Left ventricle myocardium superior (tissue), 1 donor: ENCODE data around the gene ALOX5. TPM values are rescaled to one million over a fixed set of nuclear protein-coding genes. Genes with fewer than 3 reads are reported as not detected.
"Not testable (repeated sequence)": the region's sequence is repeated elsewhere in the genome, so short reads cannot be mapped to it uniquely, and the experiment has no call there.

ENCODE experiments used
- ATAC-seq: fragments of 200-7000 bp; cut with Tn5 transposase; one replicate; pipeline ENCODE4 v1.9.1; 2020; ENCODE audit warnings: mild to moderate bottlenecking, moderate library complexity
- DNase-seq: peaks from one replicate; pipeline ENCODE4 v3.0.0-alpha.2; 2020
- intact Hi-C: fragments of 100-400 bp; cut with micrococcal nuclease; formaldehyde crosslinking; loops from one replicate; pipeline ENCODE4 v1.11.0; 2022
- total RNA-seq: library from RNA; stranded (reverse); fragmentation: NEBNext Ultra II Directional; extraction: Animal tissue kit (Norgen Biotek cat#: 25700); gene quantifications from one replicate; pipeline ENCODE4 v1.2.1, GENCODE V29; 2021
- donor health status: DM: no; HTN: yes; CAD: no; lungs with severe emphysema.

Gene ALOX5
- total RNA-seq, 1 donor from 2014 or later, result 4.5 TPM

DNA sequence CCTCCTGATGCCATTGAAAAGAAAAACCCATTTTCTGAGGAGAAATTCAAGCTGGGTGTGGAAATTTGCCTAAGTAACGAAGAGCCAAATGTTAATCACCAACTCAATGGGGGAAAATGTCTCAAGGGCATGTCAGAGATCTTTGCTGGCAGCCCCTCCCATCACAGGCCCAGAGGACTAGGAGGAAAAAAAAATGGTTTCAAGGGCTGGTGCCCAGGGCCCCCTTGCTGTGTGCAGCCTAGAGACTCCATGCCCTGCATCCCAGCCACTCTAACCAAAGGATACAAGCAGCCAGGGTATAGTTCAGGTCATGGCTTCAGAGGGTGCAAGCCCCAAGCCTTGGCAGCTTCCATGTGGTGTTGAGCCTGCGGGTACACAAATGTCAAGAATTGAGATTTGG lies 106.3 kb downstream of the ALOX5 start:
- DNase-seq (no peak), ATAC-seq (no peak)
- intact Hi-C loops, result no loop called here

DNA sequence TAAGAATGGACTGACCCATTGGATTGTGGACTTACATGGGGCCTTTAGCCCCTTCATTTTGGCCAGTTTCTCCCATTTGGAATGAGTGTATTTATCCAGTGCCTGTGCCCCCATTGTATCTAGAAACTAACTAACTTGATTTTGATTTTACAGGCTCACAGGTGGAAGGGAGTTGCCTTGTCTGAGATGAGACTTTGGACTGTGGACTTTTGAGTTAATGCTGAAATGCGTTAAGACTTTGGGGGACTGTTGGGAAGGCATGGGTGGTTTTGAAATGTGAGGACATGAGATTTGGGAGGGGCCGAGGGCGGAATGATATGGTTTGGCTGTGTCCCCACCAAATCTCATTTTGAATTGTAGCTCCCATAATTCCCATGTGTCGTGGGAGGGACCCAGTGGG lies 107.1 kb downstream of the ALOX5 start:
- DNase-seq, intact Hi-C loops, ATAC-seq: not testable (repeated sequence)

DNA sequence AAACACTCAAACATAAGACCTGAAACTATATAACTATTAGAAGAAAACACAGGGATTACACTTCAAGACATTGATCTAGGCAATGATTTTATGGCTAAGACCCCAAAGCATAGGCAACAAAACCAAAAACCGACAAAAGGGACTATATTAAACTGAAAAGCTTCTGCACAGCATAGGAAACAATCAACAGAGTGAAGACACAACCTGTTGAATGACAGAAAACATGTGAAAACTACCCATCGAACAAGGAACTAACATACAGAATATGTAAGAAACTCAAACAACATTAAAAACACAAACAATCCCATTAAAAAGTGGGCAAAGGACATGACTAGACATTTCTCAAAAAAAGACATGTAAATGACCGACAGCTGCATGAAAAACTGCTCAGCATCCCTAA lies 109.0 kb downstream of the ALOX5 start:
- DNase-seq (no peak), ATAC-seq (no peak)
- intact Hi-C loops, result no loop called here

DNA sequence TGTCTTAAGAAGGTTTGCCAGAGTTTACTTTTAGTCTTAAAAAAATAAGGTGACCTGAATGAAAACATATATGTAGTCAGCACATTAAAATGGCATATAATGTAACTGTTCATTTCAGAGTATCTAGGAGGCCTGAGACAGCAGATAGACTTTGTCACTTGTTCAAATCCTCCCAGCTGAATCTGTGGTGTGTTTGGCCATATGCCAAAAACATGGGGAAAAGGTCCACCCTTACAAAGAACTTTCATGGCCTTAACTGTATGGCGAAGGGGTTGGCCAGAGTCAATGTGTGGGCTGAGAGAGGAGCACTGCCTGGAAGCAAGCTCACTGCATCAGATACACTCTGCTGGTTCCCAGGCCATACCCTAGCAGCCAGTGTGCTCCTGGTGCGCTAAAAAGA lies 113.7 kb downstream of the ALOX5 start:
- ATAC-seq, result no peak
- intact Hi-C loops, result no loop called here
- no peak for DNase-seq

DNA sequence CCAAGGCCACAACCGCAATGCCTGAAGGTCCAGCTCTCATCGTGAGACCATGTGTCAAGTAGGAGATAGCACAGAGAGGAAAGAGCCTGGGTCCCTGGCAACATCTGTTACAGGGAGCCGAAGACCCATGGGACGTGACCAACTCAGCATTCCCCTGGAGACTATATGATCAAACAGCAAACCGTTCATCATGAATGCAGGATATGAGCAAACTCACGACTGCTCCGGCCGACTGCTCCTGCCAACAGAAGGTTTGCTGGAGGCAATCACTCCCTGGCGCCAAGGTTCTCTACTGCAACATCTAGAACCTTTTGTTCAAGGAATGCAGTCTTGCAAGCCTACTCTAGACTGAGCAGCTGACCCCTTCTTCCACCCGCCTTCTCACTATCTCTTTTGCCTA lies 114.3 kb downstream of the ALOX5 start:
- intact Hi-C loops, result no loop called here
- DNase-seq (no peak), ATAC-seq (no peak)

DNA sequence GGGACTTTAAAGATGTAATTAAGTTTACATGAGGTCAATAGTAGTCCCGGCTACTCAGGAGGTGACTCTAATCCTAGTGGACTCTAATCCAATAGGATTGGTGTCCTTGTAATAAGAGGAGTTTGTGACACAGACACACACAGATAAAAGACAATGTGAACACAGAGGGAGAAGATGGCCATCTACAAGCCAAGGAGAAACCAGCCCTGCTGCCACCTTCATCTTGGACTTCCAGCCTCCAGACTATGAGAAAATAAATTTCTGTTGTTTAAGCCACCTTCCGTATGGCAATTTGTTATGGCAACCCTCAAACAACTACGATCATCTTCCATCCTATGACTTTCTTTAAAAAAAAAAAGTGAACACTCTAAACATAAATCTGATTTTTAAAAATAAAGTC lies 116.3 kb downstream of the ALOX5 start:
- ATAC-seq (no peak), DNase-seq (no peak)
- intact Hi-C loops, result no loop called here

DNA sequence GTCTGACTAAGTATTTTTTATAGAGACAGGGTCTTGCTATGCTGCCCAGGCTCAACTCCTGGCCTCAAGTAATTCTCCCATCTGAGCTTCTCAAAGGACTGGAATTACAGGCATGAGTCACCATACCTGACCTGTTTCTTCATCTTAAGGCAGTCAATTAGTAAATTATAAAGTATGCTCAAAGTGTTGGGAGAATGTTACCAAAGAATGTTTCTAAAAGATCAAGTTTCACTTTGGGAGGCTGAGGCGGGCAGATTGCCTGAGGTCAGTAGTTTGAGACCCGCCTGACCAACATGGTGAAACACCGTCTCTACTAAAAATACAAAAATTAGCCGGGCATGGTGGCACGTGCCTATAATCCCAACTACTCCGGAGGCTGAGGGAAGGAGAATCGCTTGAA lies 117.0 kb downstream of the ALOX5 start:
- DNase-seq (no peak), ATAC-seq (no peak)
- intact Hi-C loops, result no loop called here

Other genes starting within 250 kb of the ALOX5 start
- gene OR13A1, start 58.6 kb upstream of the ALOX5 start, total RNA-seq, result not detected